ENCODE results near the gene TMEM190.
"Not testable (repeated sequence)": the region's sequence is repeated elsewhere in the genome, so short reads cannot be mapped to it uniquely, and the experiment has no call there.

TMEM190 gene

DNA sequence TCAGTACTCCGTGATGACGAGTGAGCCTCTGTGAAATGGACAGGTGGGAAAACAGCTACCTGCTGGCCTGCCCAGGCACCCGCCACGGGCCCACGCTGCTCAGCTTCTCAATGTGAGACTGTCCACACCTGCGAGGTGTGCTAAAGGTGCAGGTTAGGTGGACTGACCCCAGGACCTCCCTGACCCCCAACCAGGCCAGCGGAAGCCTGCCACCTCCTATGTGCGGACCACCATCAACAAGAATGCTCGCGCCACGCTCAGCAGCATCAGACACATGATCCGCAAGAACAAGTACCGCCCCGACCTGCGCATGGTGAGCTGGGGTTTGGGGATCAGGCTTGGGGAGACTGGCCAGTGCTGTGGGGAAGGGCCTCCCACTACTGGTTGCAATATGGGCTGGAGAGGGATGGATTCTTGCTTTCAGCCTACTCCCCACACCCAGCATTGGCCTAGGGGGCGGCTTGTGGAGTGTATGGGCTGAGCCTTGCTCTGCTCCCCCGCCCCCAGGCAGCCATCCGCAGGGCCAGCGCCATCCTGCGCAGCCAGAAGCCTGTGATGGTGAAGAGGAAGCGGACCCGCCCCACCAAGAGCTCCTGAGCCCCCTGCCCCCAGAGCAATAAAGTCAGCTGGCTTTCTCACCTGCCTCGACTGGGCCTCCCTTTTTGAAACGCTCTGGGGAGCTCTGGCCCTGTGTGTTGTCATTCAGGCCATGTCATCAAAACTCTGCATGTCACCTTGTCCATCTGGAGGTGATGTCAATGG, 11.3 kb downstream of the TMEM190 start:
- in situ Hi-C loops (cut with HindIII; ENCODE audit: low sequenced_read_pairs) = no loop called here

DNA sequence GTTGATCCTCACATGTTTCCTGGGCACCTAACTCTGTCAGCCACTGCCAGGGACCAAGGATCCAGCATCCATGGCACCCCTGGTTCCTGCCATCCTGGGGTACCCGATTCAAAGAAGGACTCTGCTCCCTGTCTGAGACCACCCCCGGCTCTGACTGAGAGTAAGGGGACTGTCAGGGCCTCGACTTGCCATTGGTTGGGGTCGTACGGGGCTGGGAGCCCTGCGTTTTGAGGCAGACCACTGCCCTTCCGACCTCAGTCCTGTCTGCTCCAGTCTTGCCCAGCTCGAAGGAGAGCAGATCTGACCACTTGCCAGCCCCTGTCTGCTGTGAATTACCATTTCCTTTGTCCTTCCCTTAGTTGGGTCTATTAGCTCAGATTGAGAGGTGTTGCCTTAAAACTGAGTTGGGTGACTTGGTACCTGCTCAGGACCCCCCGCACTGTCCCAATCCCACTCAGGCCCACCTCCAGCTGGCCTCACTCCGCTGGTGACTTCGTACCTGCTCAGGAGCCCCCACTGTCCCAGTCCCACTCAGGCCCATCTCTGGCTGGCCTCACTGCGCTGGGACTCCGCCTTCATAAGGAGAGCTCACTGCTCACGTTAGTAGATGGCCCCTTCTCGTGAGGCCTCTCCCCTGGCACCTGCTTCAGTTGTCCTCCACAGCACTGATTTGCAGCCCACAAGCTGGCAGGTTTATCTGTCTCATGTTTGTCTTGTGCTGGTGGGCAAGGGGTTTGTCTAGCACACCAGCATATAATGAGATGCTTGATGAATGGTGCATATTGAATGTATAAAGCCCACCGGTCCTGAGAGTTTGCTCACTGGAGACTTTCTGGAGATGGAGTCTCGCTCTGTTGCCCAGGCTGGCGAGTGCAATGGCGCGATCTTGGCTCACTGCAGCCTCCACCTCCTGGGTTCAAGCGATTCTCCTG, 13.0 kb downstream of the TMEM190 start:
- in situ Hi-C loops (cut with HindIII; ENCODE audit: low sequenced_read_pairs) = no loop called here

DNA sequence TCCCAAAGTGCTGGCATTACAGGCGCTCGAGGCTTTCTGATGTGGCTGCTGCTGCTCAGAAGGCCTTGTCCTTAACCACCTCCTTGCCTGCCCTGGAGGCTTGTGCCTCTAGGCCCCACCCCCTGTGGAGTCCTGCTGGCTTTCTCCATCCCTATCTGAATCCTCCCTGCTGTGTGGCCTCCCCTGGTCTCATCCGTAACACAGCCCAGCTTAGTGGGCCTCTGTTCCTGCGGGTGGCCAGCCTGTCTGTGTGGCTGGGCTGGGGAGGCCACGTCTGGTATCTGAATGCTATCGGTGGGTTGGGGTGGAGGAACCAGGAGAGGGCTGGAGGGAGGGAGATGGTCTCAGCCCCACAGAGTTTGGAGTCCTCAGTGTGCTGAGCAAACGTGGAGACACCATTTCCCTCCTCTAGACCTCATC, 13.8 kb downstream of the TMEM190 start:
- in situ Hi-C loops (cut with HindIII; ENCODE audit: low sequenced_read_pairs) = no loop called here

DNA sequence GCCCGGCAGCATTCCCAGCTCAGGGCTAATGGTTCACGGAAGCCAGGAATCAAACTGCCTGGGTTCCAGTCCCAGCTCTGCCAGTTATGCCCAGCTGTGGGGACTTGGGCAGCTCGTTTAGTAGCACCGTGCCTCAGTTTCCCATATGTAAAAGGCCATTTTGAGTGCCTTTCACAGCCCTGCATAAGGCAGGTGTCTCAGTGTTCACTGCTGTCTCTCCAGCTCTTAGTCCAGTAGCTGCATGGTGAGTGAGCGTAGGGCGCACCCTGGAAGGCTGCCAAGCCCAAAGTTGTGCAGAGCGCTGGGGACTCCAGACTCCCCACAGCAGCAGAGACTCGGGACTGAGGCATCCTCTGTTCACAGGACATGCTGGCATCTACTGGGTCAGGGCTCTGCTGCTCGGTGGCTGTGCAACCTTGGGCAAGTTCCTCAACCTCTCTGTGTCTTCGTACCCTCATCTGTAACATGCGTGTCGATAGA, 14.6 kb downstream of the TMEM190 start:
- in situ Hi-C loops (cut with HindIII; ENCODE audit: low sequenced_read_pairs) = no loop called here

DNA sequence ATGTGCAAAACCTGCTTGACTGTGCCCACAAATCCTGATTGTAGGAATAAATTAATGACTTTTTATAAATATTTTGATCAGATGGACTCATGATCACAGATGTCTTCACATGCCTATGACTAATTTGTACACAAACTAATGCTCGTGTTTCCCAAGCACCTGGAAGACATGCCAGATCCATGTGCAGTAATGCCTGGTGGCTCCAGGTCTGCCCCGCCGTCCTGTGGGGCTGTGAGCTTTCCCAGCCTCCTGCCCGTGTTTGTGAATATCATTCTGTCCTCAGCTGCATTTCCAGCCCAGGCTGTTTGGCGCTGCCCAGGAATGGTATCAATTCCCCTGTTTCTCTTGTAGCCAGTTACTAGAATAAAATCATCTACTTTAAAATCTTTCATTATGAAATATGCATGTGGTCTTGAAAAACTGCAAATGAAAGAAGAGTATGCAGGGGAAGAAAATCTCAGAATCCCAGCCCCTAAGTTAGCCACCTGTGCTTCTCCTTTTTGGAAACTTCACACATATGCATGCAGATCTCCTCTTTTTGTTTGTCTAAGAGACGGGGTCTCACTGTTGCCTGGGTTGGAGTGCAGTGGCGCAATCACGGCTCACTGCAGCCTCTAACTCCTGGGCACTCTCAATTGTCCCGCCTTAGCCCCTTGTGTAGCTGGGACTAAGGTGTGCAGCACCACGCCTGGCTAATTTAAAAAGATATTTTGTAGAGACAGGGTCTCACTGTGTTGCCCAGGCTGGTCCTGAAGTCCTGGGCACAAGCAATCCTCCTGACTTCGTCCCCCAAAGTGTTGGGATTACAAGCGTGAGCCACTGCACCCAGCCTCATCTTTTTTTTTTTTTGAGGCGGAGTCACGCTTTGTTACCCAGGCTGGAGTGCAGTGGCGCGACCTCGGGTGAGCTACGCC, 15.3 kb downstream of the TMEM190 start:
- in situ Hi-C loops (cut with HindIII; ENCODE audit: low sequenced_read_pairs) = no loop called here

DNA sequence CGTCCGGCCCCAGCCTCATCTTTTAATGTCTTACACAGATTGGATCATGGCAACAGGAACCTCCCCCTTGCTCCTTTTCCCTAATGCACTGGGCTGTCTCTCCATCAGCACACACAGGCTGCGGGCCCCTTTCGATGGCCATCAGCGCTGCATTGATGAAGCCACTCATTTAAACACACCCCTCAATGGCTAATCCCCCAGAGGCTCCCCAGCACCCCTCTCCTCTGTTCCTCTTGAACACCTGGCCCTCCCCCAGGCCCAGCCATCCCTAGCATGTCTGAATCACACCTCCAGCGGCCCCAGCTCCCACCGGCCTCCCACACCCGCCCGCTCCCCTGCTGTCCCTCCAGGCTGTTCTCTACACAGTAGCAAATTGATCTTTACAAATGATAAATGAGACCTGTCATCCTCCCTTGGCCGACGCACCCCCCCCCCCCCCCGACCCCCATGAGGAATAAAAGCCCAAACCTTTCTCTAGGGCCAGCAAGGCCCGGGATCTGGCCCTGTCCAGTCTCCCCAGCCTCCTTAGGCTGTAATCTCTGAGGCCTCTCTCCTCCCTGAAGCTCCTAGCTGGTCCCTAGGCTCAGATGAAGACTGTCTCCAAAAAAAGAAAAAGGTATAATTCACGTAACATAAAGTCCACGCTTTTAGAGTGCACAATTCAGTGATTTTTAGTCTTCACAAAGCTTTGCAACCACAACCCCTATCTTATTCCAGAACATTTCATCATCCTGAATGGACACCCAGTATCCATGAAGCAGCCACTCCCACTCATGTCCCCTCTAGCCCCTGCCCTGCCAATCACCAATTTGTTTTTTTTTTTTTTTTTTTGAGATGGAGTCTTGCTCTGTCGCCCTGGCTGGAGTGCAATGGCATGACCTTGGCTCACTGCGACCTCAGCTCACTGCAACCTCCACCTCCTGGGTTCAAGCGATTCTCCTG, 16.5 kb downstream of the TMEM190 start:
- in situ Hi-C loops (cut with HindIII; ENCODE audit: low sequenced_read_pairs) = no loop called here

DNA sequence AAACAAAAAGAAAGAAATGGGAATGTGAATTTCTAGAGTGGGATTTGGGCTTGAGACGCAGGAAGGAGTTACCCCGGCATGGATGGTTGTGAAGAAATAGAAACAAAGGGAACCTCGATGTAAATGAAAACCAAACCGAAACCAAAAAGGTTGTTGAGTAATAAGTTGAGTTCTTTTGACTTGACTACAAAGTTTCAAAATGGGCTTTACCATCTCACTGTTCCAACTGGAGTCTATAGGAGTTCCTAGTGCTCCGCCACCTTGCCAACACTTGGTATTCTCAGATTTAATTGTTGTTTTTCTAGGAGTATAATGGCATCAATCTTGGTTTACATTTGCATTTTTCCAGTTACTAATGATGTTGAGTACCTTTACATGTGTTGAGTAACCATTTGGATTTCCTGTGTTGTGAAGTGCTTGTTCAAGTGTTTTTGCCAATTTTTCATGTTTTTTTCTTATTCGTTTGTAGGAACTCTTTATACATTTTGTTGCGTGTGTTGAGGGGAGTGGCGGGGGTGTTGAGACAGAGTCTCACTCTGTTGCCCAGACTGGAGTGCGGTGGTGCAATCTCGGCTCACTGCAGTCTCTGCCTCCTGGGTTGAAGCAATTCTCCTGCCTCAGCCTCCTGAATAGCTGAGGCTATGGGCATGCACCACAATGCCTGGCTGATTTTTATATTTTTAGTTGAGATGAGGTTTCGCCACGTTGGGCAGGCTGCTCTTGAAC, 21.7 kb downstream of the TMEM190 start:
- in situ Hi-C loops (cut with HindIII; ENCODE audit: low sequenced_read_pairs) = no loop called here

DNA sequence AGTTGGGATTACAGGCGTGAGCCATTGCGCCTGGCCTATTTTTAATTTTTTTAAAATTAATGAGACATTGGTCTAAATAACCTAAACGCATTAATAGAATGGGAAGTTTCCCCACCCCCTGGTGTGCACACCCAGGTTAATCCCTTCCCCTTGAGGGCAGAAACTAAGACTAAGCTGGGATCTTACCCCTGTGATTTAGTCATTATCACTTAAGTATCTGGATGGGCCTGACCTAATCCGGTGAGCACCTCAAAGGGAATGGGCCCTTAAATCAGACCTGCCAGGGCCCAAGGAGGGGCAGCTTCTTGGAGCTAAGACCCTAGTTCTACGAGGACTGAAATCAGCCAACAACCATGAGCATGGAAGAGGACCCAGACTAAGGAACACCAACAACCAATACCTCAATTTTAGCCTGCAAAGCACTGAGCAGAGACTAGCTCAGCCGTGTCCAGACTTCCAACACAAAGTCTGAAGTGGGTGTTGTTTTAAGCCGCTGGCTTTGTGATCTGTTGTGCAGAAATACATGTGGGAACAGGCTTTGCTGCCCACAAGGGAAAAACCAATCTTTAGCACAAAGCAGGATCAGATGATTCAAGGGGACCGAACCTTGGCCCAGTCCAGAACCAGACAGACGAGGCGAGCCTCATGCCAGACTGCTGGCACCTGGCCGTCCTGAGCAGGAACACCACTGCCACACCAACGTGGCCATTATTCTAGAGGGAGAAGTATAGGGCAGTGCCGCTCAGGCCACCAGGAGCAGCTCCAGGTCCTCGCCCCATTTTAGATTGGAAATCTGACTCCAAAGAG, 23.9 kb downstream of the TMEM190 start:
- in situ Hi-C loops (cut with HindIII; ENCODE audit: low sequenced_read_pairs) = no loop called here

DNA sequence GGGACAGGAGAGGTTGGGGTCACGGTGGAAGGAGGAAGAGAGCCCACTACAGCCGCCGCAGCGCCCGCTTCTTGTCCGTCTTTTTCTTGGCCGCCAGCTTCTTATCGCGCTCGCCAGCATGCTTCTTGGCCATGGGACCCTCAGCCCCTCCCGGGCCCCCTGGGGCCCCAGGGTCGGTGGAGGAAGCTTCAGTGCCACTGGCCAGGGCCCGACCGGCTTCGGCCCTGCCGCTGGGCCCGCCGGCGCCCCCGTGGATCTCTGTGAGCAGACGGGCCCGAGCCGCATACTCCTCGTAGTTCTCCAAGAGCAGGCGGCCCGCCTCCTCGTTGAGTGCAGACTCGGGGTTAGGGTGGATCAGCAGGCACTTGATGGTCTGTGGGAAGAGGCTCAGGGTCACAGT, 24.8 kb downstream of the TMEM190 start:
- in situ Hi-C loops (cut with HindIII; ENCODE audit: low sequenced_read_pairs) = not testable (repeated sequence)

DNA sequence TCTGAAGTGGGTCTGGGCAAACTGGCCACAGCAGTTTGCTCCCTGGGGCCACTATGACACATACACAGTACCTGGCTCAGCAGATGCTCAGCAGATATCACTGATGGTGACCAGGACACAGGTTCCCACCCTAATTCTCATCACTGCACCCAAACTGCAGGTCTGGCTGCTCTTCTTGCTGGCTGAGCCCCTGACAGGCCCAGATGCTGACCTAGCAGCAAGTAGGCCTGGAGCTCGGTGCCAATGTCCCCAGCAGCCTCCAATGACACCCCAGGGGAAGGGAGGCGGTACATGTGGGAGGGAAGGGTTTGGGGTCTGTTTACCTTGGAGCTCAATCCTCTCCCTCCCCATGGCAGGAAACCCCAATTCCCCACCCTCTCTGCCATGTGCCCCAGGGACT, 25.9 kb downstream of the TMEM190 start:
- in situ Hi-C loops (cut with HindIII; ENCODE audit: low sequenced_read_pairs) = no loop called here

DNA sequence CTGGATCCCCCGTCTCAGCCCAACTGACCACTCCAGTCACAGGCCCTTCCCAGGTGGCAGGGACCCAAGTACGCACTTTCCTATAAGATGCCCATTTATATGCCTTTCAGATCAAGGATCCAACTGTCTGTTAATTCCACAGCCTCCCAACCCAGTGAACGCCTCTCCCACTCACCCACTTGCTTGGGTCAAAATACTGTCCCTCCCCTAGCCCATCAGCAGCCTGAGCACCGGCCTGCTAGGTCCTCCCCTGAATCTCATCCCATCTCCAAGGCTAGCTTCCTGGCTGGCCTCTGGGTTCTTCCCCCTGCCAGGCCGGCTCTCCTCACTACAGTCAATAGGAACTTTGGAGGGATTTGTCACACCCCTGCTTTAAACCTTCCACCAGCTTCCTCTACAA, 29.0 kb downstream of the TMEM190 start:
- in situ Hi-C loops (cut with HindIII; ENCODE audit: low sequenced_read_pairs) = no loop called here

DNA sequence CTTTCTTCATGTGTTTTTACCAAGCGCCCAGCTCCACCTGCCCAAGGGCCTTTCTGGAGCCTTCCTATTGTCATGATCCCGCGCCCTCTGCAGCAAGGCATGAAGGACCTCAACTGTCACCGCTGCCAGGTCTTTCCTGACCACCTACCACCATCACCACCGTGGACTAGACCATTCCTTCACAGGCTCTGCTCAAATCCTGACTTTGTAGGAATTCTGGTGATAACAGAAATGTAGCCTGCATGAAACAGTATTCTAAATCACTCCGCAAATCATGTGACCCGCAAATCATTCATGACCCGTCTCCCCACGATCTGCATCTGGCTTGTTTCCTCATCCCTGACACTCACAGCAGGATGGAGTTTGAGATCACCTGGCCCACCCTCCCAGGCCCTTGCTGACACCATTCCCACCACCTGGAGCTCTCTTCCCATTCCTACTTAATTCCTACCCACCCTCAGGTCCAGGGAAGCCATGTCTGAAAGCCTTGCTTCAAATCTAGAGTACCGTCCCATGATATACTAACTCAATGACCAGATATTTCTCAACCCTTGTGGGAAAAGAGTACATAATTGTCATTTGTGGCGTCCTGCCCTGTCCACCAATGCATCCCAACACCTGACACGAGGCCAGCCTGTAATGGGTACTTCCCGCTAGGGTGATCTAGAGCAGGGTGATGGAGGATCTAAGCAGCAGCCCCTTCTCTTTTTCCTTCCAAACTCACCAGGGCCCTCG, 29.6 kb downstream of the TMEM190 start:
- in situ Hi-C loops (cut with HindIII; ENCODE audit: low sequenced_read_pairs) = no loop called here

DNA sequence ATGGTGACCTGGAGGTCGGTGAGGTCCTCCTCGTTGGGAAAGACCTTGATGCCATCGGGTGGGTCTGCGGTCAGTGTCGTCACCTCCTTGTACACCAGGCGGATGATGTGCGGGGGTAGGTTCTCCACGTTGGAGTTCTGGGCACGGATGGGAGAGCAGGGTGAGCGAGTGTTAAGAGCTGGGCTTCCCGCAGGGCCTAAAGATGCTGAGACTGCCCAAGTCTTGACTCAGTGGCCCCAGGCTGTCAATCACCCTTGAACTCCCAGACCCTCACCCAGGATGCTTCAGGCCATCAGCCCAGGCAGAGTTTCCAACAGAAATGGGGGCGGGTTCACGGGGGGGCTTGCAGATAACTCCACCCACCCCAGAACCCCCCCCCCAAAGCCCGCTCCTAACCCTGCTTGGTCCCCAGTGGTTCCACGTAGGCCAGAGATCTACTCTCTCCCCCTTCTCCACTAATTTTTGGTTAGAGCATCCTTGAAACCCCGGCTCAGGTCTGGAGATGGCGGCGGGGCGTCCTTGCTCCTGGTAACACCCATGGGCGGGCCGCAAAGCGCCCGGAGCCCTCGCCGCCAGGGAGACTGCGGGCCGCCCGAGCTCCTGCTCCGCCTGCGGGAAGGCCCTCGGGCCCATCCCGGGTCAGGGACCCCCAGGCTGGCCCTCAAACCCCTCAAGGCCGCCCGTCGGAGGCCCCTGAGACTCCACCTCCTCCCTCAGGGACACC, 30.4 kb downstream of the TMEM190 start:
- in situ Hi-C loops (cut with HindIII; ENCODE audit: low sequenced_read_pairs) = no loop called here

DNA sequence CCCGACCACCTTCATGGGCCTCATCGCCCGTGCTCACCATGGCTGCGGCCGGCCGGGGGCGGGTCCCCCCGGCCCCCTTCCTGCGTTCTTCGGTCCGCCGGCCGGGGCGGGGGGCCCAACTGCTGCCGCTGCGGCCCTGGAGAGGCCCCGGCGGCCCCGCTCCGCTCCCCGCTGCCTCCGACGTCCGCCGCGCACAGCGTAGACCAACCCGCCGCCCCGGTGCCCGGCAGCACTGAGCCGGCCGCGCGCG, 30.8 kb downstream of the TMEM190 start, which contains the start of gene UBE2S:
Gene UBE2S (minus strand): TSS at position 239 of the 250 bp plus-strand sequence. CDS start 199 bp downstream, at position 40.
- in situ Hi-C loops (cut with HindIII; ENCODE audit: low sequenced_read_pairs) = not testable (repeated sequence)

DNA sequence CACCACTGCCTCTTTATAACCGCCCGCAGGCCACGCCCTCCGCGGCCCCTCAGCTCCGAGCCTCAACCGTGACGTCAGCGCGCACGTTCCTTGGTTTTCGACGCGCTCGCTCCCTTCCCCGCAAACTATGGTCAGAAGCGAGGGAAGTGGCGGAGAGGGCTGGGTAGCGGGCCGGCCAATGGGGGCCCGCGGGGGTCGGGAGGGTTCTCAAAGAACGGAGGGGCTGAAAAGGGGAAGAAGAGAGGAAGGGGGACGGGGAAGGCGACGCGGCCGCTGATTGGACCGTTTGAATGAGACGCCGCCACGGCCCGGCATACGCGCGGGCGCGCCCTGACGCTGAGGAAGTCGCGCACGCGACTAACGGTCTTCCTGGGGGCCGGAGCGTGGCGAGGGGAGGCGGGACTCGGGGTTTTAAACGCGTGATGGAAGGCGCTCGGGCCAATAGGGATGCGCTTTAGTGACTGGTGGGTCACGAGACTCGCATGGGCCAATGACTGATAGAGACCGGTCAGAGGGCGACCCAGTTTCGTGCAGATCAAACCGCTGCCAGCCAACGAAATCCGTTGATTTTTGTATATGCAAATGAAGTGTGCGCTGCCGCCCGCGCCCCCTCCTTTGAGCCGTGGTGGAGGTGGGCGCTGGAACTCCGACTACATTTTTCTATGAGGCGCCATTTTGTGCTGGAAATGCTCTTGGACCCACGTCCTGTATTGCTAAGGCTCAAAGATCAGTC, 31.3 kb downstream of the TMEM190 start:
- in situ Hi-C loops (cut with HindIII; ENCODE audit: low sequenced_read_pairs) = no loop called here

DNA sequence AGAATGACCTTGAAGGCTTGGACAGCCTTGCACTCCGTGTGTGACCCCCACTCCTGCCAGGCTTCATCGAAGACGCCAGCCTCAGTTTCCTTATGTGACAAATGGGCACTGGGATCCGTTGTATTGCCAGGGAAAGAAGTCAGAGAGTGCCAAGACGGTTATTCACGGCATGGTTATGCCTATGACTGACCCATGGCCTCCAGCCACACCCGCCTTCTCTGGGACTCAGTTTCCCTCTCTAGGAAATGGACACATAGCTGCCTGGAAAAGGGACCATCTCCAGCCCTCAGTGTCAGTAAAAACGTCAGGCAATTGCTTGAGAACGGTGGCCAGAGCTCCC, 31.9 kb downstream of the TMEM190 start:
- in situ Hi-C loops (cut with HindIII; ENCODE audit: low sequenced_read_pairs) = no loop called here

DNA sequence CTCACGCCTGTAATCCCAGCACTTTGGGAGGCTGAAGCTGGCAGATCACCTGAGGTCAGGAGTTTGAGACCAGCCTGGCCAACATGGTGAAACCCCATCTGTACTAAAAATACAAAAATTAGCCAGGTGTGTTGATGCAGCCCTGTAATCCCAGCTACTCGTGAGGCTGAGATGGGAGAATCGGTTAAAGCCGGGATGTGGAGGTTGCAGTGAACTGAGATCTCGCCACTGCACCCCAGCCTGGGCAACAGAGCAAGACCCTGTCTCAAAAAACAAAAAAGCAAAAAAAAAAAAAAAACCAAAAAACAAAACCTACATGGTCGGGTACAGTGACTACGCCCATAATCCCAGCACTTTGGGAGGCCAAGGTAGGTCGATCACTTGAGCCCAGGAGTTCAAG, 32.6 kb downstream of the TMEM190 start:
- in situ Hi-C loops (cut with HindIII; ENCODE audit: low sequenced_read_pairs) = not testable (repeated sequence)

Measured in DLD1 (cell line).